GM18499 (cell line): ENCODE results near the gene PRKAG2.
"Not testable (repeated sequence)": the region's sequence is repeated elsewhere in the genome, so short reads cannot be mapped to it uniquely, and the experiment has no call there.

ENCODE experiments used
- ATAC-seq: cut with Tn5 transposase; IDR thresholded peaks from one replicate; pipeline ENCODE4 v1.9.1; 2021; ENCODE audit warnings: moderate number of reproducible peaks; ENCODE audit not compliant: insufficient read depth, unreplicated experiment

Gene PRKAG2

GRCh38 chr7:151876899-151877777 is at the start of gene PRKAG2:
TSS of gene PRKAG2 (minus strand) at chr7:151877115. CDS start at chr7:151876620, 495 bp downstream.
- no peak for ATAC-seq

GRCh38 chr7:151926336-151926712 is 49.4 kb upstream of the PRKAG2 start:
- ATAC-seq = no peak

GRCh38 chr7:151925446-151926335 is 48.8 kb upstream of the PRKAG2 start:
- no peak for ATAC-seq

DNA sequence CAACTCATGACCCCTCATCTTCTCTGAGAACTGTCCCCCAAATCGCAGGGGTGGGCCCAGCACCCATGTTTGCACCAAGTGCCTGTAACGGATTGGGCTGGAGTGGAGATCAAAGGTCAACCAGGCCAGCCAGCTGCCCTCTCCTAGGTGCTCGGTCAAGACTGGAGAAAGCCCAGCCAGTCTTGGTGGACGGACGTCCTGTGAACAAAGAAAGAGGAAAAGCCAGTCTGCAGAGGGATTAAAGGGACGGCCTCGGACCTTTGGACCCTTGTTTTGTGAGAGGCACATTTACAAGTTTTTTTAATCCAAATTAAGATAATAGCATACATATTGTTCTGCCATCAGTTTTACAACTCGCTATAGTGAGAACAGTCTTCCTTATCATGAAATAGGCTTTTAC is 47.6 kb upstream of the PRKAG2 start:
- no peak for ATAC-seq

GRCh38 chr7:151924001-151924400 is 47.1 kb upstream of the PRKAG2 start:
- no peak for ATAC-seq

- no peak for ATAC-seq
Measured at GRCh38 chr7:151923097-151923876, 46.4 kb upstream of the PRKAG2 start.

- ATAC-seq = no peak
Measured at GRCh38 chr7:151921451-151921850, 44.5 kb upstream of the PRKAG2 start.

- ATAC-seq = no peak
Measured at GRCh38 chr7:151920488-151920887, 43.6 kb upstream of the PRKAG2 start.

DNA sequence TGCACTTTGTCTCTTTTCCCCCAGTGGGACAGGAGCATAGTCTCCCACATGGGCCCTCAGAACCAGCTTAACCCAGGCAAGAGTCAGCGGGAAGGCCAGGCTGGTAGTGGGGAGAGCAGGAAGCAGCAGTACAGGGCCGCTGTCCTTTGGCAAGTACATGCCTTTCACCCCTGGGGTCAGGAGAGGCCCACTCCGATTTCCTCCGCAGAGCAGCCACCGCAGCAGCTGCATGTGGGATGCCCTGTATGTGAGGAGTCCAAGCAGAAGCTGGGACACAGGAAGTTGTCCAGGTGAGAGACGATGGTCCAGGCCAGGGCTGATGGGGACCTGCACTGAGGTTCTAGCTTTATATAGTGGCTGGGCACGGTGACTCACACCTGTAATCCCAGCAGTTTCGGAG is 42.7 kb upstream of the PRKAG2 start:
- no peak for ATAC-seq

DNA sequence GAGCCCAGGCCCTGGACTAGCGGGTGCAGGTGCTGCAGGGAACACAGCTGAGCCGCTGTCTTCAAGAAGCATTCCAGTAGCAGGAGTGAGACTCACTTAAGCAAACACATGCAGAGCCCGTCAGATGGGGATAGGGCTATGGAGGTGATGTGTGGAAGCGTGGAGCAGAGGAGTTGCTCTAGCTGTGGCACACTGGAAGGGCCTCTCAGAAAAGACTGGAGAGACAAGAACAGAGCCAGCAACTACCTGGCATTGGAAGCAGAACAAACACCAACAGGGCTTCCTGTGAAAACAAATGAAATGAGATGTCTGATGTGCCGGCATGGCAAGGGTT is 41.6 kb upstream of the PRKAG2 start:
- ATAC-seq = no peak

DNA sequence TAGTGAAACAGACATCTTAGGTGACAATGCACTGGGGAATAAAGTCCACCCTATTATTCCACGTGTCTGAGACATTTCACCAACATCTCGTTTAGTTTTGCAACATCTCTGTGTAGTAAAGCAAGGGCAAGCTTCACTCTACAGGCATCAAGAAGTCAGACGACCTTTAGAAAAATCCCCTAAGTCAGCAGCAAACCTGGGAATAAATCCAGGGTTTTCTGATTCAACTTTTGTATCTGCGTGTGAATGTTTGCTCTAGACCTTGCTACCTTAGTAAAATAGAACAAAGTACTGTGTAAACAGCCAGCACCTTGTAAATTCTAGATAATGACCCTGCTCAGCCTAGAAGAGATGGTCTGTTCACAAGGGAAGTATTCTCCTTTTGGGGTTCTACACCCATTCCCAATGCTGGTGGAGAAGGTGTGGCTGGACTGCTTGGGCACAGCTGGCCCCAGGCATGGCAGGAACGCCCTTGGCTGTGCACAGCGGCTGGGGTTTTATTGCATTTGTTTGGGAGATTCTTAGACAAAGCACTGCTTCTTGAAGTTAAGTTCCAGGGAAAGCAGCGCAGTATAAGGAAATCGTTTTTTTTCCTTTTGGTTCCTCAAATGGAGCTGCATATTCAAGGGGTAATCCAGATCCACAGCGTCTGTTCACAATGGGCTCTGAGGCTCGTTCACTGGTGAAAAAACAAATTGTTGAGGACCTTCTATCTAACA is 41.0 kb upstream of the PRKAG2 start:
- ATAC-seq = no peak

GRCh38 chr7:151914051-151914450 is 37.1 kb upstream of the PRKAG2 start:
- ATAC-seq = no peak

GRCh38 chr7:151910655-151911054 is 33.7 kb upstream of the PRKAG2 start:
- ATAC-seq = not testable (repeated sequence)

- ATAC-seq = not testable (repeated sequence)
Measured at GRCh38 chr7:151907115-151907514, 30.2 kb upstream of the PRKAG2 start.

DNA sequence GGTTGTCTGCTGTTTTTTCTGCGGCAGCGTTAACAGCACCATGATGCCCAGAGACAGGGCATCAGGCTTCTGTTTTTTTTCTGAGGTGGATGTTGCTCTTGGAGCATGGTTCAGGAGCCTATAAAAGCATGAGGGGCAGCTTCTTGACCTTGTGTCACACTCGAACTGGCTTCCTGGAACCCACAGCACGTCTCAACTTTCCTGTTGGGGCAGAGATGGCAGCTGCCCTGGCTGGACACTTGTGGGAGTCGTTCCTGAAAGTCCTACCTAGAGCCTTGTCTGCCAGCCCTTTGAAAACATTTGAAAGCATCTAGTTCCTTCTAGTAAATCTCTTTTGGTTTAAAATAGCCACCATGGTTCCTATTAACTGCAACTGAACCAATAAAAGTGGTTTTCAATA is 28.9 kb upstream of the PRKAG2 start:
- no peak for ATAC-seq

DNA sequence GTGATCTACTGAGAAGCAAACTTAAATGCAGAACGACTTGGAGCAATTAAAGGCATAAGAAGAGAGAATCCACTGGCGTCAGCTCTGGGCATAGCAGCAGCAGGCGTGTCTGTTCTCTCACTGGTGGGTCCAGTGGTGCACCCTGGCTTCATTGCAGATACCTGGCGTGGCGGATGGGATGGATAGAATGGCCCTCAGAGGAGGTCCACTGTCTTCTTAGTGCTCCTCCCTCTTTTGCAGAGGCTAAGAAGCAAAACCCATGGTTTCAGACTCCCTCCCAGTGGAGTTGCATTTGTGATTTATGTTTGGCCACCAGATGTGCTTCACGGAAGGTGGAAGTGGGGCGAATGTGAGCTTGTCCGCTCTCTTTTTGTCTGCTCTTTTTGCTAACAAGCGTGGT is 28.4 kb upstream of the PRKAG2 start:
- ATAC-seq = no peak

DNA sequence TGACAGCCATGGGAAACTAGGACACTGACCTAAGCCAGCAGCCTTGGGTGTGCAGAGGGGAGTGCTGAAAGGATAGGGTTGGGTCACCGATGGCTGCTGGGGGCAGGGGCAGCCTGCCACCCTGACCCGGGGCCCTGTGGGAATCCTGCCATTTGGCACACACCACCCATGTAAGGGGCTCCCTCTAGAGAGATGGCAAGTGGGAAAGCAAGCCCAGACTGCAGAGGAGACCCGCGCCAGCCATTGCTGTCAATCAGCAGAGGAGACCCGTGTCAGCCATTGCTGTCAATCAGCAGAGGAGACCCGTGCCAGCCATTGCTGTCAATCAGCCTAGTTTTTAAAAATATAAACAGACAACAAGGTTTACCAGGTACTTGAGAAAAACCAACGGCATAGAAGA is 27.4 kb upstream of the PRKAG2 start:
- ATAC-seq = no peak

DNA sequence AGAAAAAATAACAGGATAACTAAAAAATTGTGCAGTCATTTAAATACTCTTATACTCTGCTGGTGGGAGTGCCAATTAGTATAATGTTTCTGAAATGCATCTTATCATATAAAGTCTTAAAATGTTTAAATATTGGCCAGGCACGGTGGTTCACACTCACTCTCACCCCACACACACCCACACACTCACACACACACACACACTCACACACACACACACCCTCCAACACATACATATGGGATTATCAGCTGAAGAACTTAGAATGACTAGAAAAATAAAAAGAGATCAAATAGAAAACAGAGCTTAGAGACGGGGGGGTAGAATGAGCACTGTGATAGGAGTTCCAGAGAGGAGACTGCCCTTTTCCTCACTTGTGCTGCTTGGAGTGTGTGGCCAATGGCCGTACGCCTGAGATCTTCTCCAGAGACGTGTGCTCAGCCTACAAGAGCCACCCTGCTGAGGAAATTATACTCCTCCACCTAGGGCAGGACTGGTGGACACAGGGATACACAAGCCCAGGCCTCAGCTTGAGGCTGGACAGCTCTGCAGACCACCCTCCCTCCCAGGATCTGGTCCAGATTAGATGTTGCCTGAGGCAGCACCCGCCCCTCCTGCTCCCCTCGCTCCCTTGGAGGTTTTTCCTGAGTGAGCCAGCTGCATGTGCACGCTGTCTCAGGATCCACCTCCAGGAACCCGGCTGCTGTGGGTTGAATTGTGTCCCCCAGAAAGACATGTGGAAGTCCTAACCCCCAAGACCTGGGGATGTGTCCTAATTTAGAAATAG is 26.5 kb upstream of the PRKAG2 start:
- ATAC-seq = no peak

DNA sequence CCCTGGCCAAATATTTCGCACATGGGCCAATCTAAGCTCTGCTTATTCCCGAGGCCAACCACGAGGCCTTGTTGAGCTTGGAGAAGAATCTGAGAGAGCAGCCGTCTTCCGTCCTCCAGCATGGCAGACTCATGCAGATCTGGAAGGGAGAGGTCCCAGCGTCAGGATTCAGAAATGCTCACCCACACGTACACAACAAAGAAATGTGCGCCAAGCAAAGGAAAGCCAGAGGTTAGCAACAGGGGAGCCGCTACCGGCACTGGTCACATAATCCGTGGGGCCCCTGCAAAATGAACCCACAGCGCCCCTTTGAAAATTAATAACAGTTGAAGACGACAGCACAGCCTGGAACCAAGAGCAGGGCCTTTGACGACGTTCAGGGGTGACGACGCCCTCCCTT is 25.4 kb upstream of the PRKAG2 start:
- no peak for ATAC-seq
